PC-3 (cell line): Measurements from ENCODE around the gene CHPF2. TPM values are rescaled to one million over a fixed set of nuclear protein-coding genes. Genes with fewer than 3 reads are reported as not detected.

Source experiments
- ATAC-seq: fragments of 200-7000 bp; cut with Tn5 transposase; 2 replicates; pipeline ENCODE4 v1.9.1; 2020; ENCODE audit warnings: mild to moderate bottlenecking, moderate library complexity
- BruUV-seq: library from RNA; stranded (reverse); fragments of 400-500 nt; replicated peaks from 2 replicates; lab custom pipeline; 2021; lab: Mats Ljungman, UMichigan
- CTCF ChIA-PET: fragments of 300-600 bp; sonication (Branson Sonifier 250); formaldehyde crosslinking; loops from one replicate; lab custom pipeline; 2022; ENCODE audit warnings: antibody characterized with exemption; lab: Charles Lee
- POLR2A ChIA-PET: fragments of 300-600 bp; sonication (Branson Sonifier 250); formaldehyde crosslinking; loops from one replicate; lab custom pipeline; 2022; ENCODE audit warnings: antibody characterized with exemption; ENCODE audit not compliant: unreplicated experiment; lab: Charles Lee
- DNase-seq: peaks from one replicate; pipeline ENCODE4 v3.0.0-alpha.2; 2015
- H2AFZ ChIP-seq: fragments of 300-600 bp; sonication (generic); 2 replicates; pipeline ENCODE4 v1.6.0; 2016; ENCODE audit warnings: antibody characterized with exemption, low read length
- H3F3A ChIP-seq: fragments of 300-600 bp; sonication (generic); one replicate; pipeline ENCODE4 v1.6.0; 2017; ENCODE audit warnings: antibody characterized with exemption, low read length, control low read depth, mild to moderate bottlenecking; ENCODE audit not compliant: unreplicated experiment
- H3K27ac ChIP-seq: fragments of 300-600 bp; sonication (generic); 2 replicates; pipeline ENCODE4 v1.5.1; 2016; ENCODE audit warnings: mild to moderate bottlenecking, low read length
- H3K27me3 ChIP-seq: fragments of 300-600 bp; sonication (generic); 2 replicates; pipeline ENCODE4 v1.6.1; 2016; ENCODE audit warnings: low read length, mixed read lengths
- H3K36me3 ChIP-seq: fragments of 300-600 bp; sonication (generic); 2 replicates; pipeline ENCODE4 v1.6.1; 2016; ENCODE audit warnings: low read depth, mixed run types, low read length, mixed read lengths
- H3K4me1 ChIP-seq: fragments of 300-600 bp; sonication (generic); 2 replicates; pipeline ENCODE4 v1.5.1; 2016; ENCODE audit warnings: low read length; ENCODE audit not compliant: insufficient read depth
- H3K4me2 ChIP-seq: fragments of 300-600 bp; sonication (generic); 2 replicates; pipeline ENCODE4 v1.6.0; 2016; ENCODE audit warnings: low read length
- H3K4me3 ChIP-seq: fragments of 300-600 bp; sonication (generic); 2 replicates; pipeline ENCODE4 v1.5.1; 2016; ENCODE audit warnings: mild to moderate bottlenecking, low read length, mixed read lengths
- H3K79me2 ChIP-seq: fragments of 300-600 bp; sonication (generic); 2 replicates; pipeline ENCODE4 v1.6.1; 2017; ENCODE audit warnings: low read length, mixed read lengths
- H3K9ac ChIP-seq: fragments of 300-600 bp; sonication (generic); 2 replicates; pipeline ENCODE4 v1.6.0; 2016; ENCODE audit warnings: mild to moderate bottlenecking, low read length
- H3K9me2 ChIP-seq: fragments of 300-600 bp; sonication (generic); replicated peaks from 2 replicates; pipeline ENCODE4 v1.6.1; 2016; ENCODE audit warnings: mixed run types, low read length, mixed read lengths
- H3K9me3 ChIP-seq: fragments of 300-600 bp; sonication (generic); 2 replicates; pipeline ENCODE4 v1.6.1; 2016; ENCODE audit warnings: low read length, mixed read lengths
- H4K20me1 ChIP-seq: fragments of 300-600 bp; sonication (generic); 2 replicates; pipeline ENCODE4 v1.6.1; 2016; ENCODE audit warnings: low read length, mixed read lengths
- CTCF ChIP-seq: fragments of 300-600 bp; sonication (generic); conservative IDR thresholded peaks from 2 replicates; pipeline ENCODE4 v1.5.1; 2017; ENCODE audit warnings: antibody characterized with exemption, low read depth, mild to moderate bottlenecking, low read length
- EZH2 ChIP-seq: fragments of 300-600 bp; sonication (generic); IDR thresholded peaks from one replicate; pipeline ENCODE4 v1.6.1; 2017; ENCODE audit warnings: antibody characterized with exemption, mild to moderate bottlenecking, low read length; ENCODE audit not compliant: unreplicated experiment
- EZH2phosphoT487 ChIP-seq: fragments of 300-600 bp; sonication (generic); IDR thresholded peaks from 2 replicates; pipeline ENCODE4 v1.6.1; 2018; ENCODE audit warnings: mild to moderate bottlenecking, antibody characterized with exemption, low read length, borderline replicate concordance
- intact Hi-C: fragments of 100-400 bp; cut with micrococcal nuclease; formaldehyde crosslinking; loops from 2 replicates; pipeline ENCODE4 v1.9.0; 2023
- total RNA-seq: library from RNA; depleted of rRNA; stranded (reverse); fragments of >200 nt; gene quantifications from 2 replicates; pipeline ENCODE4 v1.2.3, GENCODE V29; 2014

The CHPF2 gene
- total RNA-seq, 1 experiment from 2014 or later, result 30.1 TPM

- H4K20me1 ChIP-seq, result no peaks in the 10 kb centered on the region
- ATAC-seq, result no peak
- H3K9me3 ChIP-seq, result no peaks in the 10 kb centered on the region
- H3K79me2 ChIP-seq, result no peaks in the 10 kb centered on the region
- no peaks in the 10 kb centered on the region for H3K9me2 ChIP-seq
- no peaks in the 10 kb centered on the region; the same call in none of the 2 replicates for H3K4me1 ChIP-seq
- TF ChIP-seq CTCF, result no peak
- no peak for TF ChIP-seq EZH2phosphoT487
- no peak for TF ChIP-seq EZH2
- no peak overlapping the region for H3K4me3 ChIP-seq
- H2AFZ ChIP-seq, result no peak overlapping the region
- H3K4me2 ChIP-seq, result no peak overlapping the region
- H3K27ac ChIP-seq, result no peak overlapping the region
- H3K27me3 ChIP-seq, result 0 out of 2 replicates have a peak, but pooled peaks cover 3% of the 10 kb centered on the region
- DNase-seq, result no peak
- intact Hi-C loops, result no loop called here
- ChIA-PET POLR2A (no interaction called here), CTCF (no interaction called here)
- no peak overlapping the region for H3K9ac ChIP-seq
- H3F3A ChIP-seq, result no peaks in the 10 kb centered on the region
- no TSS peak for BruUV-seq
- H3K36me3 ChIP-seq, result no peaks in the 10 kb centered on the region
These were observed 20.9 kb downstream of the CHPF2 start for GRCh38 chr7:151252961-151253711.

- Histone ChIP-seq H3F3A (no peaks in the 10 kb centered on the region), H3K4me1 (no peaks in the 10 kb centered on the region; the same call in none of the 2 replicates), H3K4me3 (no peak overlapping the region), H3K36me3 (no peaks in the 10 kb centered on the region), H3K79me2 (no peaks in the 10 kb centered on the region), H3K9me2 (no peaks in the 10 kb centered on the region), H3K27me3 (0 out of 2 replicates have a peak, but pooled peaks cover 3% of the 10 kb centered on the region), H4K20me1 (no peaks in the 10 kb centered on the region), H2AFZ (no peak overlapping the region), H3K9ac (no peak overlapping the region), H3K4me2 (no peak overlapping the region), H3K9me3 (no peaks in the 10 kb centered on the region), H3K27ac (no peak overlapping the region)
- no TSS peak for BruUV-seq
- ATAC-seq (no peak), DNase-seq (no peak)
- POLR2A ChIA-PET, result no interaction called here
- TF ChIP-seq CTCF (no peak), EZH2 (no peak), EZH2phosphoT487 (no peak)
- CTCF ChIA-PET, result no interaction called here
- intact Hi-C loops, result no loop called here
These were observed 22.0 kb downstream of the CHPF2 start for GRCh38 chr7:151254316-151254715.

- Histone ChIP-seq H2AFZ (no peak overlapping the region), H3F3A (no peaks in the 10 kb centered on the region), H3K79me2 (no peaks in the 10 kb centered on the region), H3K9me2 (no peaks in the 10 kb centered on the region), H3K9me3 (no peaks in the 10 kb centered on the region), H3K4me2 (no peak overlapping the region), H3K9ac (no peak overlapping the region), H4K20me1 (no peaks in the 10 kb centered on the region), H3K27me3 (0 out of 2 replicates have a peak, but pooled peaks cover 4% of the 10 kb centered on the region), H3K27ac (no peak overlapping the region), H3K4me3 (no peak overlapping the region), H3K36me3 (no peaks in the 10 kb centered on the region), H3K4me1 (no peaks in the 10 kb centered on the region)
- ATAC-seq (no peak), DNase-seq (no peak)
- intact Hi-C loops, result no loop called here
- TF ChIP-seq EZH2phosphoT487 (no peak), CTCF (no peak), EZH2 (no peak)
- CTCF ChIA-PET, result no interaction called here
- POLR2A ChIA-PET, result no interaction called here
- no TSS peak for BruUV-seq
These were observed 22.6 kb downstream of the CHPF2 start for GRCh38 chr7:151254851-151255250.
